Forelimb muscle (tissue), 1 donor: ENCODE results near the gene MALRD1. TPM values are rescaled to one million over a fixed set of nuclear protein-coding genes. Genes with fewer than 3 reads are reported as not detected.

Experiments
- DNase-seq: peaks from one replicate; pipeline ENCODE4 v3.0.0-alpha.2; 2013; ENCODE audit warnings: low read depth
- polyA plus RNA-seq: library from polyadenylated mRNA; unstranded; fragments of 120-200 nt; gene quantifications from one replicate; pipeline ENCODE4 v1.2.1, GENCODE V29; 2013; ENCODE audit not compliant: insufficient read length

Gene MALRD1
- polyA plus RNA-seq, 1 donor, result 0.57 TPM

DNA sequence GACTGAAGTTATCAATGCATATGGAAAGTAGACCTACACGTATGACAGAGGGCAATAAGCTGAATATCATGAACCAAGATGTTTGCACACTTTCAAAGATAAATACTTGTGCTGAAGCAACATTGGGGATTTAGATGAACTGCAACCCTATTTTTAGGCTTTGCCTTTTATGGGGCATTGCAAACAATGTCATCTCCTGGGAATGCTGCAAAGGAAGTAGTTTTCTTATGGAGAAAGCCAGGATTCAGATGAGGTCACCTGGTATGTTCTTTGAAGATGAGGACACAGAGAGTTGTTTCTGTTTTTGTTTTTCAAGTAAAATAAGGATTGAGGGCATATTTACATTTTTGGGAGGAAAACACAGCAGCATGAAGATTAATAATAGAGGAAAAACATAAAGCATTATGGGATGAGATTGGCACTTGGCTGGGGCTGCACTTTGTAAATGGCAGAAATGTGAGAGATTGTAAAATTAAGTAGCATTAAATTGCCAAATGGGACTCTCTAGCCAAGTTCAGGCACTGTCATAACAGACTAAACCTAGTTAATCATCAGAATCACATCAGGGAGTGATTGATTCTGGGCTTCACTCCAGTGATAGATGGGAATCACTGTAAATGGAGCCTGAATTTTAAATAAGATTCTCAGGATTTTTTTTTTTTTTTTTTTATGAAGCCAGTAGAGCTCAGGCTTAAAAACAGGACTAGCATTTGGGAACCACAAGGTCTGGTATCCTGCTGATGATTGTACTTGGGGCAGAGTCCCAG, 63.1 kb downstream of the MALRD1 start:
- DNase-seq, result no peak

DNA sequence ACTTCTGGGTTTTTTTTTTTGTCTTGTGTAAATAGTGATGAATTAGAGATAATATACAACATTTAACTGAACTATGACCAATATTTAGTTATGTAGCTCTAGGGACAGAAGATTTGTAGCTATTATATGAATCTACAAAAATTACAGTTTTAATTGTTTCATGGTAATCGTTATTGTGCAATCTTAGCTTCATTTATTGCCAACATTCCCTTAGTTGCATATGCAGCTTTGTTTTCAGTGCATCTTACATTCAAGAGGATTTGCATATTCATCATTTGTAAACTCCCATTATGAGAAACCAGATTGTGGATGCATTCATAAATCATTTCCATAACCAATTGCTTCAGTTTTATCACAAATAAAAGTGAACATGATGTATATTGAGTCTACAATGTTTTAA, 68.8 kb downstream of the MALRD1 start:
- DNase-seq, result no peak

DNA sequence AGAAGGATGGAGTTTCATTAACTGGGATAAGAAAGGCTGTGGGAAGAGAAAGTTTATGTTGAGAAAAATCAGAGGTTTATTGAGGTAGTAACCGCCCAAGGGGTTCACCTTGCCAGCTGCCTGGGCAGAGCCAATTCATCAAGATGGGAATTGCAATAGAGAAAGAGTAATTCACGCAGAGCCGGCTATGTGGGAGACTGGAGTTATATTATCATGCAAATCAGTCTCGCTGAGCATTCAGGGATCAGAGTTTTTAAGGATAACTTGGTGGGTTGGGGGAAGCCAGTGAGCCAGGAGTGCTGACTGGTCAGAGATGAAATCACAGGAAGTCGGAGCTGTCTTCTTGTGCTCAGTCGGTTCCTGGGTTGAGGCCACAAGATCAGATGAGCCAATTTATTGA, 70.6 kb downstream of the MALRD1 start:
- DNase-seq, result no peak

DNA sequence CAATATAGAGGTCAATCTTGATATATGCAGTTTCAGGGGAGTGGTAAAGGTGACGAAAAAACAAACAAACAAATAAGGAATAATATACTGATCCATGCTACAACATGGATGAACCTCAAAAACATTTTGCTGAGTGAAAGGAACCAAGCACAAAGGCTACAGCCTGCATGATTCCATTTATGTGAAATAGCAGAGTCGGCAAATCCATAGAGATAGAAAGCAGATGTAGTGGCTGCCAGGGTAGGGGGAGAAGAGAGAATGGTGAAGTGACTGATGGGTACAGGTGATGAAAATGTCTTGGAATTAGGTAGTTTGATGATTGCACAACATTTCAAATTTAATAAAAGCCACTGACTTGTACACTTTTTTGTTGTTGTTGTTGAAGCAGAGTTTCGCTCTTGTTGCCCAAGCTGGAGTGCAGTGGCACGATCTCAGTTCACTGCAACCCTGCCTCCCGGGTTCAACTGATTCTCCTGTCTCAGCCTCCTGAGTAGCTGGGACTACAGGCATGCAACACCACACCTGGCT, 71.8 kb downstream of the MALRD1 start:
- DNase-seq, result no peak

DNA sequence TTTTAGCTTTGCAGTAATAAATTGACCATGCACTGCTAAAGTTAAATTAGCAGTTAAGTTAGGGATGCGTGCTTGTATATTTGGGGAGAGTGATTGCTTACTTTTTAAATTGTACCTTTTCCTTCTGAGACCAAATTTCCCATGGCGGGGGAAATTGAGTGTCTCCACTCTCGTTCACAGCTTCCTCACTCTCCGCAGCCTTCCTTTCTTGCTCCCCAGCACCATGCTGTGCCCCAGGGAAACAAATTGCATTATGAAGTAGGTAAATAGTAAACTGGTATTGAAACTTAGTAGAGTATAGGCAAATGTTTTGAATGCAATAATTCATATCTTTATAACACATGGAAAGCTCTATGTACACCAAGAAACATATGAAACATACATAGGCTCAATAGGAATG, 85.4 kb downstream of the MALRD1 start:
- no peak for DNase-seq

DNA sequence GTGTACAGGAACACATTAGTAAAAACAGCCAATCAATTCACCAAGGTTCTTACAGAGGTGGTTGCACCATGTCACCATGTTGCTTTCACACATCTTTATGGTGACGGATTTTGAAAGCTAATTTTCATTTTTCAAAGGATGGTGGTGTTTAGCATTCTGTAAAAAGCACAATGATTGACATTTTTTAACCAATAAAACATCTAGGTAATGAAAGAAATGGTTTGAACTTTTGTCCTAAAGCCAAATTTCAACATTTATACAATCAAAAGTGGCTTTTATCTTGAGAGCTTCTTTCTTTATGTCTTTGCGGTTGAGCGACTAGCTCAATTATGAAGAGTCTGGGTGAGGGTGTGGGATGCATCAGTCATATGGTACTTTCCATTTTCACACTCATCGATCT, 94.4 kb downstream of the MALRD1 start:
- no peak for DNase-seq

DNA sequence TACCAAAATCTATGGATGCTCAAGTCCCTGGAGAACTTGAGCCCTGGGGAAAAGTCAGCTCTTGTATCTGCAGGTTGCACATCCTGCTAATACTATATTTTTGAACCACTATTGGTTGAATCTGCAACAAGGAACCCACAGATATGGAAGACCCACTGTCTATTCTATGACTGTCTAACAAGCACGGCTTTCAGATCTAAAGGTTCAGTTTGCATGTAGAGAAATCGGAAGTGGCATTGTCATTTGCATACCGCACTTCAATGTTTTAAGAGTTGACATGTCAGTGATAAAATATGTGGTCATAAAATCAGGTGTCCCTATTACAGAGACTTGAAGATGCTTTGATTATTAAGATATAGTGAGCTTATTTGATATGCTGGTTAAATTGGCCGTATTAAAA, 95.6 kb downstream of the MALRD1 start:
- no peak for DNase-seq

DNA sequence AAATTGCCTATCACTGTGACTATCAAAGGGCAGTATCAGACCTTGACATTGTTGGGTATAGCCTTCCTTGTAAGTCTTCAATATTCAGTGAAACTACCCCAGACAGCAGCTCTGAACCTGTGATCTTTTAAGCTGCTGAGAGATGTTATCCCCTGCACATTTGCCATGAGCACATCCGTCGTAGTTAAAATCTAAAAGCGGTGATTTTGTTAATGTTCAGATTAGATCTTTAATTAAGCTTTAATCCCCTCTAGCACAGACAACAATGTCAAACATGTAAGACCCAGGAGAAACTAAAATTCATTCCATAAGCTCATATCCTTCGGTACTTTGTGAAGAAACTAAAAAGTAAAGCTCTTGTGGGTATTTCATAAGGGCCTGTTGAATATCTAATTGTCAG, 105.8 kb downstream of the MALRD1 start:
- DNase-seq, result no peak

DNA sequence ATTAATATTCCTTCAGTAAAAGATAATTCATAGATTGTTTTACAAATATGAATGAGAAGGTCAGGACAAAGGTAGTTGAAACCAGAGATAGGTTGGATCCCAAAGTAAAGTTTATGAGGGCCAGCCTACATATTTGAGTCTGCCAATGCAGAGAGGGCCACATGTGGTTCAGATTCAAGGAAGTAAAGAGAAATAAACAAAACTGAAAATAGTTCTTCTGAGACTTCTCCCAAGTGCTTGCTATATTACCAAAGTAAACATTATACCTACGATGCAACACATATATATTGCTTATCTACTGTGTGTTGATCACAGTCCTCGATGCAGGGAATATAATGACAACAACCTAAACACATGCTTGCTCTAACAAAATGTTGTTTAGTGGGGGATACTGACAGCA, 109.8 kb downstream of the MALRD1 start:
- no peak for DNase-seq

DNA sequence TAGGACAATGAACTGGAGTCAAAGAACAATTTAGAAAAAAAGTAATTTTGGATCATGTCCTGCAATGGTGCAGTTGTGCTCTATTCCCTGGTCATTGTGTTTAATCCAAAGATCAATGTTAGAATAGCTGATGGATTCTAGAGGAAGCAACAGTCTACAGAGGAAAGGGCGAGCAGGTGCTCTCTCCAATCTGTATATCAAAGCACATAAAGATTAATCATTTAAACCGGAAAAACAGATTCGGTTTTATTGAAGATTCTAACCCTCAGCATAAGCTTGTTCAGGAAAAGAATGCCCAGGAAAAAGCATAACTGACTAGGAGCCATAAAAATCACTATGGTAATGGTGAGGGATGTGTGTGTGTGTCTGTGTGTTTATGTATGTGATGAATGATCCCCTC, 110.3 kb downstream of the MALRD1 start:
- DNase-seq, result no peak

DNA sequence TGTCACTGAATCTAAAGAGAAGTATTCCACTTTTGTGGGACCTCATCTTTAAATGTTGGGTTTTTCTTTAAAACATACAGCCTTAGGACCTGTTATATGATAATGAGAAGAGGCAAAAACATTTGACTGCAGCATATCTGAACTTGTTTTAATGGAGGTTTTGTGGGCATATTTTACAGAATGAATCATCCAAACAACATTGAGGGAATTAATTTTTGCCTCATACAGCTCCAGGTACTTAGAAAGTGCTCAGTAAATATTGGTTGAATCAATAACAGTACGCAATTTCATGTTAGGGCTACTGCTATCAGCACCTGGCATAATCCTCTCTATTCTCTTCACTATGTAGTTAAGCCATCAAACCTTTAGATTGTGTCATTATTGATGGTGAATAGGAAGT, 115.9 kb downstream of the MALRD1 start:
- no peak for DNase-seq

DNA sequence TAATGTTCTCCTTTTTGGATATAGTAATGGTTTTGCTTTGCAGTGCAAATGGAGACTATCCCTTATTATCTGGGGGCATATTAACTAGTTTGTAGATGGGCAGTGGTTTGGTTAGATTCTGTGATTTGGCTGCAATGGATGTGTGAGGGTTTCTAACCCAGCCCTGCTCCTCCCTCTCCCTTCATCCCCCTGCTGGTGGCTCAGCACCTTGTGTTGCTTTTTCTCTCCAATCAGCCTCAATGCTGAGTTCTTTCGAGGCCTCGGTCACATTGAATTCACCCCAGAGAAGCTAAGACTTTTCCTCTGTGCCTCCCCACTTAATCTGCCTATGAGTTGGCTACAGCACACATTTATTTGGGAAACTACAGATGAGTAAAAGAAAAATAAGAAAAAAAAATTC, 120.0 kb downstream of the MALRD1 start:
- DNase-seq, result no peak

DNA sequence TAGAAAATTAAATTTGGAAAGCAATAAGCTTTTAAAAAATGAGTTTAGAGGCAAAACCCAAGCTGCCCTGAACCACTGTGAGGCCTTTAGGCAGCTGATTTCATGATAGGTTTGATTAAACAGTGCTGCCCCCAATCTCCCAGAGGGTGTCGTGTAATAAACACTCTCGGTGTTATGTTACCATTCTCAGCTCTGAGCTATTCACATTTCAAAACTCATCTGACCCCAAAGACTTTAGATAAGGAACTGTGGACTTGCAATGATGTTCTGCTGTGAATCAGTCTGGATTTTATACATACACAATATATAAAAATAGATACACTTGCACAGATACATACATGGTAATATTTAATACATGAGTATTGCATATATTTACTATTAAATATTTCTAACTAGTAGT, 120.4 kb downstream of the MALRD1 start:
- no peak for DNase-seq

DNA sequence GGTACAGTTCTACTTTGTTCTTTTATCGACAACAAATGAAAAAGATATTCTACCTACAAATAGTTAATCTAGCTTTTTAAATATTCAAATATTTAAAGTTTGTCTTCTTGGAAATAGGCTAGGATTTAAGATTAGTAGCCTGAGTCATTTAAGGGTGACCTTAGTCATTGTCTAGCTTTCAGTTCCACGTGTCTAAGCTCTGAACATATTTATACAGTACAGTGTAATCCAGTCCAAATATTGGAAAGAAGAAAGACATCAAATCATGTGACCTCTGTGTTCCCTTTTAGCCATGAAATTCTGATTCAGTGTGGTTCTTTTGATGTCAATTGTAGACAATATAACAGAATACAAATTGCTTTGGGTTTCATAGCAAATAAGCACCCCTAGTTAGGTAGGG, 121.1 kb downstream of the MALRD1 start:
- no peak for DNase-seq

DNA sequence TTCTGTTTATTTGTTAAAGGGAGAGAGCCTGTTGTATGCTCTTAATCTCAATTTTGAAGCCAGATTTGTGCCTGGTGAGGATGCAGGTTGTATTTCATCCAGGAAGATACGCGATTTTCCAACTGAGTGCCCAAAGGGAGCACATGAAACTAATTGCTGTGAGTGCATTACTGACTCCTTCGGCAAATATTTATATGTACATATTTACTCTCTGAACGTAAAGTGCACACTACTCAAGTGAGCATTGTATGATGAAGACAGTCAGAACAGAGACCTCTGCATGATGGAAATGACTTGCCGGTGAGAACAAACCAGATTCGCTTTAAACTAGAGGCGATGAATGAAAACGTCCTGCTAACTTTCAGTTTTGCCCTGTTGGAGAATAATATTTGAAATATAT, 130.1 kb downstream of the MALRD1 start:
- DNase-seq, result no peak

DNA sequence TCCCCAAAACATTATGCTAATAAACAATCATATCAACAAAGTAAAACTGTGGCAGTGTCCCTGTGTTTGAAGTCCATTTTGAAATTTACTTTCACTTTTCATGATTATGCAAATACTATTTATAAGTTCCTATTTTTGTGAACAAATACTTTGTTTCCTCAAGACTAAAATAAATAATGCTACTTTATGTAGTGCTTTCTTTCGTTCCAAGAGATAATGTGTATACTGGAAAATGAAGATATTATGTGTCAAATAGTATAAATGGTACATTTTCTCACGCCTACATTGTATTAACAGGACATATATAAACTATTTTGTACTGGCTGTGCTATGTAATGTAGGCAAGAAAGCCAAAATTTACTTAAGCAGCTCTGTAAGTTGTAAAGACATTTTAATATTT, 136.3 kb downstream of the MALRD1 start:
- no peak for DNase-seq

DNA sequence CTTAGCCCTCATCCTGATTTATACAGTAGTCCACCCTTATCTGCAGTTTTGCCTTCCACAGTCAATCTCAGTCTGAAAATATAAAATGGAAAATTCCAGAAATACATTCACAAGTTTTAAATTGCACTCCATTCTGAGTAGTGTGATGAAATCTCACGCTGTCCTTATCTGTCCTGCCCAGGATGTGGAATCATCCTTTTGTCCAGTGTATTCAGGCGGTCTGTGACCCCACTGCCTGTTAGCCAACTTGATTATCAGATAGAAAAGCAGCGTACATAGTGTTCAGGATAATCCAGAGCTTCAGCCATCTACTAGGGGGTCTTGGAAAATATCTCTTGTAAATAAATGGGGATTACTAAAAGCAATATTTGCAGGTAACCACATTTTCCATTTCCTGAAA, 146.3 kb downstream of the MALRD1 start:
- no peak for DNase-seq

DNA sequence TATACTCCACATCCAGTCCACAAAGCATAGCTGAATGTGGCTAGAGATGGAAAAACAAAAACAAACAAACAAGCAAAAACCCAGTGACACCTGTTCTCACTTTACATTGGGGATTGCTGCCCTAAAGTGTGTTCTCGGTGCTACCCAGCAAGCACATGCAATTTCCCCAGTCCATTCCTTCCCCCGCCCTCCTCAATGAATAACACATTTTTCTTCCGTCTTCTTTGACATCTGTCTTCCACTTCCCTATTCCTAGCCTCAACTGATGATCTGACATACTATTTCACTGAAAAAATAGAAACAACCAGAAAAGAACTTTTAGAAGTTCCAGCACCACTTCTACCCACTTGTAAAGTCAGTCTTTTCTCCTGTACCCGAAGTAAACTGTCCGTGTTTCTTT, 147.1 kb downstream of the MALRD1 start:
- no peak for DNase-seq

DNA sequence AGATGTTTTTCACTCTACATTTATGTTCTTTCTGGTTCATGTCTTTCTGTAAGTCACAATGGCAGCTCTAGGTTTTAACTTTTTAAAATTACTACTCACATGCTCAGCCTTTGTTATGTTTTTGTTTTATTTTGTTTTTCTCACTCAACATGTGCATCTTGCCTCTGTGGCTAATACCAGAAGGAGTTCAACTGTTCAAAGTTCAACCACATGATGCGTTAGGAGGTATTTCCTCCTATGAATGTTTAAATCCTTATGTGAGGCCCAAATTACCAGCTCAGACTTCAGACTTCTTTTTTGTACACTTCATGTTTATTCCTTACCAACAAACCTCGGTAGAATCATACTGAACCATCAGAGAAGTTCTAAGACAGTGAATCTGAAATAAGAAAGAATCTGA, 151.6 kb downstream of the MALRD1 start:
- no peak for DNase-seq

DNA sequence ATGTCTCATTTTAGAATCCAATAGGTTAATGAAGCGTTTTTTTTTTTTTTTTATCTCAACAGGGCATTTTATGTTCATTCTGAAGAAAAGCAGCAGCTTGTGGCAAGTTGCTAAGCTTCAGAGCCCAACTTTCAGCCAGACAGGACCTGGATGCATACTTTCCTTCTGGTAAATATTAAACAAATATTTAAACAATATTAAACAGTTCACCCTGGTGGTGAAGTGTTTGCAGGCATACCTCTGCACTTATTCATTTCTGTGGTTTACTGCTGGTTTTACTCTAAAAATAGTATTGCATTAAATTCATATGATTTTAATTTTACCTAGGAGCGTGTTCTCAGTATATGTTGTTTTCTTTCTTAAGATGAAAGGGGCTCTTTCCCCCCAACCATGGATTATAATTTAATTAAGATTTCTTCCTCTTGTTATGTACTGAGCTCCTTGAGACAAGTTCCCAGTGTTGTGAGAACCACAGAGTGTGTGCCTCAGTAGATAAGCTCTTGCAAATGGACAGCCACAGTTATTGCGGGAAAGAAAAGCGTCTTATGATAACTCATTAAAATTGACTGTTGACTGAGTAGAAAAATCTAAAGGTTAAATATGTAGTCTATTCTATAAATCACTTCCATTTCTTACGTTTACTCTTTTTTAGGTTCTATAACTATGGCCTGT, 155.8 kb downstream of the MALRD1 start:
- DNase-seq, result no peak

DNA sequence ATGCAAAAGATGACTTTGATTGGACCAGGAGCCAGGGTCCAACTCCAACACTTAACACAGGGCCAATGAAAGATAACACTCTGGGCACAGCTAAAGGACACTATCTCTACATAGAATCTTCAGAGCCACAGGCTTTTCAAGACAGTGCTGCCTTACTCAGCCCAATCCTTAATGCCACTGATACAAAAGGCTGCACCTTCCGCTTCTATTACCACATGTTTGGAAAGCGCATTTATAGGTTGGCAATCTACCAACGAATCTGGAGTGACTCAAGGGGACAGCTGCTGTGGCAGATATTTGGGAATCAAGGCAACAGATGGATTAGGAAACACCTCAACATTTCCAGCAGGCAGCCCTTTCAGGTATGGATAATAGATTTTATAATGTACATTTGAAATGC, 160.7 kb downstream of the MALRD1 start:
- DNase-seq, result no peak

DNA sequence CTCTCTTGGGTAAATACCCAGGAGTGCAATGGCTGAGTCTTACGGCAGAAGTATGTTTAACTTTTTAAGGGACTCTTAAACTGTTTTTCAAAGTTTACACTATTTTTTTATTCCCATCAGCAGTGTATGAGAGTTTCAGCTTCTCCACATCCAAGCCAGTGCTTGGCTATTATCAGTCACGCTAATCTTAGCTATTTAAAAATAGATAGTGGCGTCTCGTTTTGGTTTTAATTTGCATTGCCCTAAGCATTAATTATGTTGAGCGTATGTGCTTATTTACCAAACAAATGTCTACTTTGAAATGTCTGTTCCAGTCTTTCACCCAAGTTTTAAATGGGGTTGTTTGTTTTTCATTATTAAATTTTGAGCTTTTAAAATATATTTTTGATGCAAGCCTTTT, 164.0 kb downstream of the MALRD1 start:
- DNase-seq, result no peak

DNA sequence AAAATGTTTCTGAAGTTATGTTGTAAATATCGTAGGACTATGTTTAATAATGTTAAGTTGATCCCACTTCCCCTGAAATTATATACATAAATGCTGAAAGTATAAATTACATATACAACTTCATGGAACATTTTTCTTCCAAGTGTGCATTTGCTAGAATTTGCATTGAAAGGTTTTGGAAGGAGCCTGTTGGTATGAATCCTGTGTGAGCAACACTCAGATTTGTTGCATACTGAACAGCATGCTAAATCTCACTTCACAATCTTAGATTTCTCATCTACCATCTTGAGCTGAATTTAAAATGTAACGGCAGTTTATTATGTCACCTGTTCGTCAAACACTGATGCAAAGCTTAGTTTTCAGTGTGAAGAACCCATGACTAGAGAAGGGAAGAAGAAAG, 172.6 kb downstream of the MALRD1 start:
- no peak for DNase-seq

DNA sequence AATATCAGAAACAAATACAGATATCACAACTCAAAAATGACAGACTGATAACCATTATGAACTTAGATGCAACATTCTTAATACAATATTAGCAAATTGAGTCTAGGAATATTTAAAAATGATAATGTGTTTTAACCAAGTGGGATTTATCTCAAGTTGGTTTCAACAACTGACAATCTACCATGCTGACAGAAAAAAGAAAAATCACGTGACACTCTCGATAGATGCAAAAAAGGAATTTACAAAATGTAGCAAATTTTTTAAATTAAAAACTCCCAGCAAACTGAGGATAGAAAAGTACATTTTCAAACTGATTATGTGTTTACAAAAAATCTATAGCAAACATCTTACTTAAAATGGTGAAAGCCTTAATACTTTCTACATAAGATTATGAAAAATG, 177.4 kb downstream of the MALRD1 start:
- DNase-seq, result no peak
